HepG2 (cell line): ENCODE measurements around the gene TUBA4B. TPM values are rescaled to one million over a fixed set of nuclear protein-coding genes. Genes with fewer than 3 reads are reported as not detected.

Experiments used
- ARID4A ChIP-seq: sonication (generic); formaldehyde crosslinking; IDR thresholded peaks from 2 replicates; pipeline ENCODE4 v1.5.0; 2020; ENCODE audit warnings: mild to moderate bottlenecking, missing genetic modification reagents, borderline replicate concordance
- BHLHE40 ChIP-seq: IDR thresholded peaks from 2 replicates; pipeline ENCODE4 v1.6.1; 2011; ENCODE audit warnings: low read length, improper control_type of control experiment
- E2F1 ChIP-seq: sonication (generic); formaldehyde crosslinking; IDR thresholded peaks from 2 replicates; pipeline ENCODE4 v1.5.0; 2020; ENCODE audit warnings: missing genetic modification reagents
- EED ChIP-seq: sonication (generic); formaldehyde crosslinking; IDR thresholded peaks from 2 replicates; pipeline ENCODE4 v1.5.0; 2020; ENCODE audit warnings: mild to moderate bottlenecking, missing genetic modification reagents
- ETS1 ChIP-seq: sonication (generic); formaldehyde crosslinking; IDR thresholded peaks from 2 replicates; pipeline ENCODE4 v1.4.0; 2020; ENCODE audit warnings: missing genetic modification reagents
- HOXD1 ChIP-seq: sonication (generic); formaldehyde crosslinking; IDR thresholded peaks from 2 replicates; pipeline ENCODE4 v1.5.0; 2020; ENCODE audit warnings: missing genetic modification reagents
- NCOA5 ChIP-seq: sonication (generic); formaldehyde crosslinking; IDR thresholded peaks from 2 replicates; pipeline ENCODE4 v1.4.0; 2020; ENCODE audit warnings: missing genetic modification reagents
- PAF1 ChIP-seq: IDR thresholded peaks from 2 replicates; pipeline ENCODE4 v1.6.1; 2016; ENCODE audit warnings: missing genetic modification reagents, missing compliant biosample characterization
- PPARG ChIP-seq: conservative IDR thresholded peaks from 2 replicates; pipeline ENCODE4 v1.6.1; 2016; ENCODE audit warnings: missing biosample characterization, missing genetic modification reagents
- SALL2 ChIP-seq: sonication (generic); formaldehyde crosslinking; IDR thresholded peaks from 2 replicates; pipeline ENCODE4 v1.8.1; 2023; ENCODE audit warnings: mild to moderate bottlenecking, missing genetic modification reagents, inconsistent platforms
- TFDP2 ChIP-seq: sonication (generic); formaldehyde crosslinking; IDR thresholded peaks from 2 replicates; pipeline ENCODE4 v1.4.0; 2020; ENCODE audit warnings: missing genetic modification reagents
- ZBTB3 ChIP-seq: sonication (generic); formaldehyde crosslinking; IDR thresholded peaks from 2 replicates; pipeline ENCODE4 v1.4.0; 2020; ENCODE audit warnings: low read depth, mild to moderate bottlenecking, moderate library complexity, missing genetic modification reagents, borderline replicate concordance
- ZNF143 ChIP-seq: sonication (generic); formaldehyde crosslinking; IDR thresholded peaks from 2 replicates; pipeline ENCODE4 v1.4.0; 2020; ENCODE audit warnings: missing genetic modification reagents
- ZNF264 ChIP-seq: sonication (generic); formaldehyde crosslinking; IDR thresholded peaks from 2 replicates; pipeline ENCODE4 v1.4.0; 2020; ENCODE audit warnings: missing genetic modification reagents
- ZNF33A ChIP-seq: sonication (generic); formaldehyde crosslinking; IDR thresholded peaks from 2 replicates; pipeline ENCODE4 v1.5.1; 2020; ENCODE audit warnings: missing genetic modification reagents, mild to moderate bottlenecking, moderate library complexity, borderline replicate concordance
- ZNF558 ChIP-seq: sonication (generic); formaldehyde crosslinking; IDR thresholded peaks from 2 replicates; pipeline ENCODE4 v1.9.0; 2022; ENCODE audit warnings: mild to moderate bottlenecking, missing genetic modification reagents, borderline replicate concordance
- ZNF766 ChIP-seq: sonication (generic); formaldehyde crosslinking; IDR thresholded peaks from 2 replicates; pipeline ENCODE4 v1.5.0; 2020; ENCODE audit warnings: missing genetic modification reagents, borderline replicate concordance
- ZNF891 ChIP-seq: sonication (generic); formaldehyde crosslinking; IDR thresholded peaks from 2 replicates; pipeline ENCODE4 v1.5.0; 2020; ENCODE audit warnings: mild to moderate bottlenecking, missing genetic modification reagents
- ZXDC ChIP-seq: sonication (generic); formaldehyde crosslinking; IDR thresholded peaks from 2 replicates; pipeline ENCODE4 v1.5.0; 2020; ENCODE audit warnings: mild to moderate bottlenecking, missing genetic modification reagents
- polyA plus RNA-seq, 8 experiments: library from polyadenylated mRNA; depleted of rRNA in 3 of 8; stranded (reverse) in 7 of 8; unstranded in 1 of 8; fragments of >200 nt; fragmentation: Illumina TruSeq in 4 of 8; extraction: Trizol in 4 of 8; gene quantifications; 2 replicates each; pipeline versions ENCODE4 v1.2.1 to v1.2.3, GENCODE V29; 2011 to 2016; ENCODE audit warnings: low read depth in 4 of 8, missing spikeins in 1 of 8, mixed read lengths in 1 of 8; ENCODE audit not compliant: insufficient read depth in 1 of 8
- total RNA-seq, 5 experiments: library from RNA; depleted of rRNA; stranded (reverse); fragments of >200 nt; fragmentation: Illumina TruSeq; extraction: Trizol; gene quantifications; 2 replicates each; pipeline ENCODE4 v1.2.3, GENCODE V29; 2016; ENCODE audit warnings: low read depth in 1 of 5

The TUBA4B gene
- total and polyA plus RNA-seq, 2 of the 13 experiments (the other 11 are each of a cell fraction or from before 2014, with no cell fraction given): 0.18 to 0.22 TPM

- TF ChIP-seq ETS1 (CRISPR knock-in tag) (no peak), BHLHE40 (no peak), SALL2 (CRISPR knock-in tag) (peak; percentile 63; the same call in 1 of the 2 replicates), HOXD1 (CRISPR knock-in tag) (peak; percentile 85), ZNF891 (CRISPR knock-in tag) (peak; percentile 75; the same call in 1 of the 2 replicates), ARID4A (peak; percentile 77), ZNF143 (CRISPR knock-in tag) (no peak), E2F1 (CRISPR knock-in tag) (peak; percentile 75; the same call in 1 of the 2 replicates), ZBTB3 (0 out of 2 replicates have a peak, but pooled peaks have one; percentile 26), ZXDC (CRISPR knock-in tag) (no peak), ZNF558 (CRISPR knock-in tag) (no peak), NCOA5 (CRISPR knock-in tag) (no peak), ZNF264 (CRISPR knock-in tag) (no peak), ZNF766 (0 out of 2 replicates have a peak, but pooled peaks have one; percentile 68), PAF1 (CRISPR knock-in tag) (no peak), EED (no peak), TFDP2 (CRISPR knock-in tag) (peak; percentile 23; the same call in 1 of the 2 replicates), PPARG (CRISPR knock-in tag) (no peak), ZNF33A (no peak)
These were observed 928 bp downstream of the TUBA4B start, which contains the start of gene TUBA4A (continued) for GRCh38 chr2:219253753-219254589.
